Activated CD8-positive, alpha-beta memory T cell treated with anti-CD3 and anti-CD28 coated beads, Interleukin-2, amount 10 ng/mL, durations not matched to agents 7 days and 5 days (primary cell): ENCODE results near the gene KLF11. TPM values are rescaled to one million over a fixed set of nuclear protein-coding genes. Genes with fewer than 3 reads are reported as not detected.
"Not testable (repeated sequence)": the region's sequence is repeated elsewhere in the genome, so short reads cannot be mapped to it uniquely, and the experiment has no call there.

Experiments used
- ATAC-seq: fragments of 150-1000 bp; cut with Tn5 transposase; one replicate; pipeline ENCODE4 v1.10.0; 2021; ENCODE audit warnings: moderate library complexity
- CTCF ChIA-PET: fragments of 350-600 bp; sonication (Branson Sonifier 250); formaldehyde crosslinking; loops from one replicate; lab custom pipeline; 2021; ENCODE audit warnings: antibody characterized with exemption; lab: Charles Lee
- DNase-seq: peaks from one replicate; pipeline ENCODE4 v3.0.0-alpha.2; 2020
- H3K27ac Mint-ChIP-seq: one replicate; pipeline ENCODE4 v1.8.0; 2021; ENCODE audit warnings: mild to moderate bottlenecking, mixed read lengths
- H3K27me3 Mint-ChIP-seq: one replicate; pipeline ENCODE4 v1.8.0; 2021; ENCODE audit warnings: mixed read lengths
- H3K36me3 Mint-ChIP-seq: one replicate; pipeline ENCODE4 v1.8.0; 2021; ENCODE audit warnings: mild to moderate bottlenecking, mixed read lengths
- H3K4me1 Mint-ChIP-seq: one replicate; pipeline ENCODE4 v1.8.0; 2021; ENCODE audit warnings: mixed read lengths
- H3K4me3 Mint-ChIP-seq: one replicate; pipeline ENCODE4 v1.8.0; 2021; ENCODE audit warnings: mild to moderate bottlenecking, moderate library complexity, mixed read lengths
- H3K9me3 Mint-ChIP-seq: one replicate; pipeline ENCODE4 v1.8.0; 2022; ENCODE audit warnings: low read depth, mixed read lengths
- total RNA-seq, 2 experiments: library from RNA; stranded (reverse); gene quantifications; one replicate each; pipeline ENCODE4 v1.2.3, GENCODE V29; 2021

The KLF11 gene
- total RNA-seq, 2 experiments from 2014 or later: 10.4 to 11.0 TPM

DNA sequence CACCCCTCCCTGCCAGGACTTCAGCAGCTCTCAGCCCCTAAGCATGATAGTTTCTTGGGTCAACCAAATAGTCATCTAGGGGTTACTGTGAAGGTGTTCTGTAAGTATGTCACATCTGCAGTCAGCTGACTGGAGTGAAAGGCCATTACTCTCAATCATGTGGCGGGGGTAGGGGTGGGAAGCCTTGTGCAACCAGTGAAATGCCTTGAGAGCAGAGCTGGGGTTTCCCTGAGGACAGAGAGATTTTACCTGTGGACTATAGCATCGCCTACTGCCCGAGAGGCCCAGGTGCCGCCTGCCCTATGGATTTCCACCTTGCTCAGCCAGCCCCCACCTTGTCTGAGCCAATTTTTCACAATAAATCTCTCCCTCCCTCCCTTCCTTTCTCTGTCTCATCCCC lies 20.9 kb upstream of the KLF11 start:
- DNase-seq (no peak), ATAC-seq (no peak)
- Mint-ChIP-seq H3K27ac (no peak overlapping the region), H3K4me1 (no peaks in the 10 kb centered on the region), H3K9me3 (no peaks in the 10 kb centered on the region), H3K36me3 (no peaks in the 10 kb centered on the region), H3K4me3 (no peak overlapping the region), H3K27me3 (peaks cover 13% of the 10 kb centered on the region)
- CTCF ChIA-PET: no interaction called here

GRCh38 chr2:10022966-10023662 lies 20.2 kb upstream of the KLF11 start:
- H3K27ac Mint-ChIP-seq: no peak overlapping the region
- CTCF ChIA-PET: no interaction called here
- no peak overlapping the region for H3K4me3 Mint-ChIP-seq
- ATAC-seq (no peak), DNase-seq (no peak)
- H3K4me1 Mint-ChIP-seq: peaks cover 1% of the 10 kb centered on the region
- peaks cover 10% of the 10 kb centered on the region for H3K27me3 Mint-ChIP-seq
- H3K36me3 Mint-ChIP-seq: no peaks in the 10 kb centered on the region
- no peaks in the 10 kb centered on the region for H3K9me3 Mint-ChIP-seq

DNA sequence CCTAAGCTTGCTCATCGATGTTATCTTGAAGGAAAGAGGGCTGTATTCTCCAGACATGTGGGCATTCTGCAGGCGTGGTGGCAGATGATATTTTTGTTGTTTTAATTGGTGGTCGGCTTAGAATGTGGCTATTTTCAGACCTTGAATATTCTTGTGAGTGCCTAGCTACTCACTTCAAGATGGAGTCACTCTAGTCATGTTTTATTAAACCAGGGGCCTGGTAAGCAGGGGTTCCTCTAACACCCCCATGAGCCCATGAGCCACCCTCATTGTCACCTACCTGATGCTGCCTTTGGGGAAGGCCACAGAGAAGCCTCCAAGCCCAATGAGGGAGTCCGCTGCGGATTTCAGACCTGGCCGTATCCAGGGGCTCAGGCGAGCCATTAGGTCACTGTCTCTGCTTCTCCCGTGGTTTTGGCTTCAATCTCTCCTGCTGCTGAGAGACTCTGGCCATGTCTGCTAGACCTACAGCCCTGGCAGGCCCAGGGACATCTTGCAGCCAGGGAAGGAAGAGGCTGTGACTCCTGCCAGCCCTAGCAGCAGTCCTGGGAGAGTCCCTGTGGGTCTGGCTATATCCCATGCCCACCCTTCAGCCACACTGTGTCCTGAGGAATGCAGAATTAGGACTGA lies 16.3 kb upstream of the KLF11 start:
- Mint-ChIP-seq H3K27me3 (no peaks in the 10 kb centered on the region), H3K36me3 (no peaks in the 10 kb centered on the region), H3K27ac (no peak overlapping the region), H3K9me3 (no peaks in the 10 kb centered on the region), H3K4me3 (no peak overlapping the region), H3K4me1 (peaks cover 22% of the 10 kb centered on the region)
- ATAC-seq (no peak), DNase-seq (no peak)
- CTCF ChIA-PET: interaction anchor here (1.5 to 8.2 kb wide), 3 partner anchors 8 to 213 kb away, joined by 3 to 48 read pairs (median 13); no protein-coding TSS in a partner anchor

DNA sequence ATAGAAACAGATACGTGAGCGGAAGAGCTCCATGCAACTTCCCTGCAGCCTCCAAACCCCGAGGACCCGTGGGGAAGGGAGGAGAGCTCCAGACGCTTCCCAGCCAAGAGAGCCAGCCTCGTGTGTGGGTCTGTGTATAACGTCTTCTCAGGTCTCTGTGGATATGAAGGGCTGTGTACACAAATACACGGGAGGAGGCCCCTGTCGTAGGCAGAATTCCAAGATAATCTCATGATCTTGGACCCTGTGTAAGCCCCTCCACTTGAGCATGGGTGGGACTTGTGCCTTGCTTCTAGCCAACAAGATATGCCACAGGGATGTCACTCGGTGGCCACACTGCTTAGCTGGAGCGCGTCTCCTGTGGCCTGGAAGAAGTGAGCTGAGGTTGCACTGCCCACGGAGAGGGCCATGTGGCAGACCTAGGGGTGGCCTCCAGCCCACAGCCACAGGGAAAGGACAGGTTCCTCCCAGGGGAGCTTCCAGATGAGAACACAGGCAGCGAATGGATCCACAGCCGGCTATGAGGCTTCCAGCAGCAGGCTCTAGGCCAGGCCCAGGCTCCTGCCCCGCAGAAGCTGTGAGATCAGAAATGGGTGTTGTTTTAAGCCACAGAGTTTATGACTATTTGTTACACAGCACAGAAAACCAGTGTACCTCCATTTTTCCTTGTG lies 15.6 kb upstream of the KLF11 start:
- H3K4me1 Mint-ChIP-seq: peaks cover 22% of the 10 kb centered on the region
- no peaks in the 10 kb centered on the region for H3K9me3 Mint-ChIP-seq
- H3K4me3 Mint-ChIP-seq: no peak overlapping the region
- ATAC-seq: no peak
- H3K27ac Mint-ChIP-seq: no peak overlapping the region
- DNase-seq: no peak
- no peaks in the 10 kb centered on the region for H3K27me3 Mint-ChIP-seq
- H3K36me3 Mint-ChIP-seq: no peaks in the 10 kb centered on the region
- CTCF ChIA-PET: interaction anchor here (0.8 to 8.2 kb wide), 8 partner anchors 10 to 257 kb away, joined by 3 to 48 read pairs (median 4); partner anchors contain the start of genes KLF11 and TAF1B

GRCh38 chr2:10028407-10028987 lies 14.9 kb upstream of the KLF11 start:
- Mint-ChIP-seq H3K4me3 (no peak overlapping the region), H3K36me3 (no peaks in the 10 kb centered on the region), H3K4me1 (peaks cover 22% of the 10 kb centered on the region), H3K27ac (peak overlapping the region; percentile 84), H3K27me3 (no peaks in the 10 kb centered on the region), H3K9me3 (no peaks in the 10 kb centered on the region)
- DNase-seq: no peak
- CTCF ChIA-PET: interaction anchor here (0.8 to 8.2 kb wide), 9 partner anchors 11 to 258 kb away, joined by 3 to 48 read pairs (median 4); partner anchors contain the start of genes KLF11 and TAF1B
- ATAC-seq: no peak

DNA sequence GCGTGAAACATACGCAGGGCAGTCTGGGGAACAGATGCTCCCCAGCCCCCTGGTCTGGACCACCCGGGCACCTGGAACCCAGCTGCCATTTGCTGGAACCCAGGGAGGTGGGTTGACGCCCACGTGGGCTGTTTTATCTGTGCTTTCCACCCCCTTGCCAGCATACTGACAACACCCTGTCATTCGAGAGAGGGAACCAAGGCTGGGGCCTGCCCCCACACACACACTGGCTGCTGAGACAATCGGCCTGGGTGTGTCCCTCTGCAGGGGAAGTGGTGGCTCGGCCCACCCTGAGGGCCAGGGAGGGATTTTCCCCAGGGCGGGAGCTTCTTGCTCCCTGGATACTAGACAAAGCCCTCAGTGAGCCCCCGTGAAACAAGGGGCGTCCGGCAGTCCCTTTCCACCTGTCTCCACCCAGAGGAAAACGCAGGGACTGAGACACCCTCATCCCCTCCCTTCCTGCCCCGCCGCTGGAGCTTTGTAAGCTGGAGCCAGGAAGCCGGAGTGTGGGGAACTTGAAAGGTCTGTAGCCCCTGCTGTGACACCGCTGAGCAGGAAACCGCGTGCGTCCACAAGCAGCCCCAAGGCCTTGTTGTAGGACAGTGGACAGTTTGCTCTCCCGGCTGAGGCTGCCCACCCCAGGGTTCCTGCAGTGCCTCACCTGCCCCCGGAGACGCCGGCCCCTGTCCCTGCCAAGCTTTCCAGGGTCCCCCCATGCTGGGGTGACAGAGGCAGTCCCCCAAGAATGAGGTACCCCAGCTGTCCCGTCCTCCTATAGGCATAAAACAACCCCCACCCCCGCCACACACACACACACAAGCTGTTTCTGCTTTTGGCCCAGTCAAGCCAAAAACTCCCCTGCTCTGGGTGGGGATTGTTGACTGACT lies 14.1 kb upstream of the KLF11 start:
- peak; percentile 93 for ATAC-seq
- Mint-ChIP-seq H3K27ac (peak overlapping the region; percentile 84), H3K4me3 (peak overlapping the region; percentile 53), H3K9me3 (no peaks in the 10 kb centered on the region), H3K27me3 (no peaks in the 10 kb centered on the region), H3K4me1 (peaks cover 22% of the 10 kb centered on the region), H3K36me3 (no peaks in the 10 kb centered on the region)
- peak; percentile 83 for DNase-seq
- CTCF ChIA-PET: interaction anchor here (0.6 to 8.2 kb wide), 10 partner anchors 12 to 273 kb away, joined by 3 to 48 read pairs (median 4); partner anchors contain the start of genes HPCAL1, KLF11 and TAF1B

- Mint-ChIP-seq H3K4me3 (peak overlapping the region; percentile 53), H3K36me3 (no peaks in the 10 kb centered on the region), H3K27ac (peak overlapping the region; percentile 84), H3K4me1 (peaks cover 24% of the 10 kb centered on the region), H3K27me3 (no peaks in the 10 kb centered on the region), H3K9me3 (no peaks in the 10 kb centered on the region)
- no peak for ATAC-seq
- no peak for DNase-seq
- CTCF ChIA-PET: interaction anchor here (1.1 to 8.2 kb wide), 5 partner anchors 14 to 273 kb away, joined by 3 to 48 read pairs (median 4); partner anchors contain the start of genes HPCAL1 and KLF11
Observed at GRCh38 chr2:10029875-10030223, 13.5 kb upstream of the KLF11 start.

GRCh38 chr2:10030311-10030736 lies 13.0 kb upstream of the KLF11 start:
- H3K4me3 Mint-ChIP-seq: no peak overlapping the region
- H3K36me3 Mint-ChIP-seq: no peaks in the 10 kb centered on the region
- DNase-seq (no peak), ATAC-seq (no peak)
- CTCF ChIA-PET: interaction anchor here (0.8 to 8.2 kb wide), 4 partner anchors 14 to 230 kb away, joined by 3 to 48 read pairs (median 4); no protein-coding TSS in a partner anchor
- H3K4me1 Mint-ChIP-seq: peaks cover 27% of the 10 kb centered on the region
- H3K27ac Mint-ChIP-seq: peak overlapping the region; percentile 84
- no peaks in the 10 kb centered on the region for H3K27me3 Mint-ChIP-seq
- no peaks in the 10 kb centered on the region for H3K9me3 Mint-ChIP-seq

DNA sequence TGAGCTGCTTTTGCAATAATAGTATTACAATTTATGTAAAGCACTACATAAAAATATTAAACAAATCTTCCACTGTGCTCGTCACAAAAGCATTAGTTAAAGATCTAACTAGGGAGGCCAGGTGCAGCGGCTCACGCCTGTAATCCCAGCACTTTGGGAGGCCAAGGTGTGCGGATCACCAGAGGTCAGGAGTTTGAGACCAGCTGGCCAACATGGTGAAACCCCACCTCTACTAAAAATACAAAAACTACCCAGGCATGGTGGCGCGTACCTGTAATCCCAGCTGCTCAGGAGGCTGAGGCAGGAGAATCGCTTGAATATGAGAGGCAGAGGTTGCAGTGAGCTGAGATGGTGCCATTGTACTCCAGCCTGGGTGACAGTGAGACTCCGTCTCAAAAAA lies 12.6 kb upstream of the KLF11 start:
- not testable (repeated sequence) for H3K27me3 Mint-ChIP-seq, H3K4me3 Mint-ChIP-seq, H3K27ac Mint-ChIP-seq, ATAC-seq, DNase-seq, H3K36me3 Mint-ChIP-seq, H3K9me3 Mint-ChIP-seq
- H3K4me1 Mint-ChIP-seq: peaks cover 31% of the 10 kb centered on the region
- CTCF ChIA-PET: interaction anchor here (0.8 to 8.2 kb wide), 4 partner anchors 14 to 230 kb away, joined by 3 to 48 read pairs (median 4); no protein-coding TSS in a partner anchor

DNA sequence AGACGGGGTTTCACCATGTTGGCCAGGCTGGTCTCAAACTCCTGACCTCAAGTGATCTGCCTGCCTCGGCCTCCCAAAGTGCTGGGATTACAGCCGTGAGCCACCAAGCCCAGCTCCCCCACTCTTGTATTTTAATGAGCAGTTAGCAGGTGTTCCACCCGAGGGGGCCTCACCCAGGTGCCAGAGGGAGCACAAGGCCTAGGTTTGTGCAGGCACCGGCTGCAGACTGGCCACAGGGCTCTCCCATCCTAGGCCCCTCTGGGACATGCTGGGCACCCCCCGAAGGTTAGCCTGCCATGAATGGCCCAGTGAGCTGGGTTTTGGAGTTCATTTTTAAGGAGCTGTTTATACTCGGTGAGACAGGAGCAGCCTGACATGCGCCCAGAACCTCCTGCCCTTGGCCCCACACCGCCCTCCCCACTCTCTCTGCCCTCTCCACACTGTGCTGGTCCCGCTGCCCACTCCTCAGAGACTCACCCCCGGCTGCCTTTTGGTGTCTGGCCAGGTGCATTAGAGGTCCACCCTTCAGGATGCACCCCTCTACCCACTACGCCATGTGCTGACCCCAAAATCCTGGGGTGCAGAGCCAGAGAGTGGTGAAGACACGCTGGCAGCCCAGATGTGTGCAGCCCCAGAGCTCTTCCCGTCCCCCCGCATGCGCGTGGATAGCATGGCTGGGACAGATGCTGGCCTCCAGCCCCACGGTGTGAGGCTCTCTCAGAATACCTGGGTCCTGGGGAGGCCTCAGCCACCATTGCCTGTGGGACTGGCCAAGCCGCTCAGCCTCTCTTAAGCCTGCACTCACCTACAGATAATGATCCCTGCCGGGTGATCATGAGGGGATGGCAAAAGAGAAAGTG lies 11.2 kb upstream of the KLF11 start:
- Mint-ChIP-seq H3K9me3 (no peaks in the 10 kb centered on the region), H3K4me3 (no peak overlapping the region), H3K36me3 (no peaks in the 10 kb centered on the region), H3K4me1 (peaks cover 31% of the 10 kb centered on the region), H3K27me3 (no peaks in the 10 kb centered on the region), H3K27ac (no peak overlapping the region)
- ATAC-seq (no peak), DNase-seq (no peak)
- CTCF ChIA-PET: interaction anchor here (0.9 to 8.2 kb wide), 4 partner anchors 13 to 219 kb away, joined by 3 to 48 read pairs (median 4); no protein-coding TSS in a partner anchor

DNA sequence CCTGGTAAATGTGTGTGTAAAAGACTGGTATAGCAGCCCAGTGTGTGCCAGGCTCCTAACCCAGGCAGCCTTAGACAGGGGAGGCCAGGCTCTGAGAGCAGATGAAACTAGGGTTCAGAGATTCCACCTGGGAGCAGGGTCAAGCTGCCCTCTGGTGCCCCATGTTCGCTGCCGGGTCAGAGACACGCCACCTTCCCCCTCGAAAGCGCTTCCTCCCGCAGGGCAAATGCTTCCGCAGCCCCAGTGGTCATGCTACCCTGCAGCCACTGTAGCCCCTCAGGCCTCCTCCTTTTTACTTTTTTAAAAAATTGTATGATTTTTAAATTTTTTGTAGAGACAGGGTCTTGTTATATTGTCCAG lies 10.6 kb upstream of the KLF11 start:
- no peaks in the 10 kb centered on the region for H3K27me3 Mint-ChIP-seq
- CTCF ChIA-PET: interaction anchor here (0.9 kb wide), 1 partner anchor 219 kb away, joined by 3 read pairs; no protein-coding TSS in a partner anchor
- ATAC-seq (no peak), DNase-seq (no peak)
- no peaks in the 10 kb centered on the region for H3K36me3 Mint-ChIP-seq
- no peak overlapping the region for H3K4me3 Mint-ChIP-seq
- peaks cover 31% of the 10 kb centered on the region for H3K4me1 Mint-ChIP-seq
- no peaks in the 10 kb centered on the region for H3K9me3 Mint-ChIP-seq
- H3K27ac Mint-ChIP-seq: no peak overlapping the region
